Omental fat pad (tissue), 4 donors: Measurements from ENCODE around the gene ZNF627. TPM values are rescaled to one million over a fixed set of nuclear protein-coding genes. Genes with fewer than 3 reads are reported as not detected.
"Not testable (repeated sequence)": the region's sequence is repeated elsewhere in the genome, so short reads cannot be mapped to it uniquely, and the experiment has no call there.

ENCODE experiments used
- ATAC-seq: fragments of 150-250 bp; one replicate; pipeline ENCODE4 v1.9.1; 2016; ENCODE audit warnings: mild to moderate bottlenecking, moderate library complexity; ENCODE audit not compliant: low FRiP score
- DNase-seq: peaks from one replicate; pipeline ENCODE4 v3.0.0-alpha.2; 2019; ENCODE audit warnings: low spot score
- total RNA-seq, 4 donors: library from RNA; depleted of rRNA; stranded (reverse); fragments of >200 nt; gene quantifications; one replicate each; pipeline ENCODE4 v1.1.0, GENCODE V29; 2016
- TF ChIP-seq, protein P1 (sequence below), 3 donors: fragments of 450-650 bp; IDR thresholded peaks; one replicate each; pipeline ENCODE4 v1.5.1; 2016 to 2017; ENCODE audit warnings: antibody characterized with exemption in 3 of 3, mild to moderate bottlenecking in 3 of 3, moderate library complexity in 2 of 3

The ZNF627 gene
- total RNA-seq, 4 donors from 2014 or later: 5.4 to 12.1 (median 6.2) TPM

DNA sequence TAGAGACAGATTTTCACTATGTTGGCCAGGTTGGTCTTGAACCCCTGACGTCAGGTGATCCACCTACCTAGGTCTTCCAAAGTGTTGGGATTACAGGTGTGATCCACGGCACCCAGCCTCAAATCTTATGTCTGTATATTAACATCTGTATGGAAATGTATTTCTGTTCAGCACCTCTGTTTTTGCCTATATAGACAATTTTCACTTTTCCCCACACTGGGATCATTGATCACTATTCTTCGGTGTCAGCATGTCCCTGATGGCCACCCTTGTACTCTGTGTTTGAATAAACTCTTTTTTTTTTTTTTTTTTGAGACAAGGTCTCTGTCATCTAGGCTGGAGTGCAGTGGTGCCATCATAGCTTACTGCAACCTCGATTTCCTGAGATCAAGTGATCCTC is 3.2 kb upstream of the ZNF627 start:
- TF ChIP-seq, protein P1, sequence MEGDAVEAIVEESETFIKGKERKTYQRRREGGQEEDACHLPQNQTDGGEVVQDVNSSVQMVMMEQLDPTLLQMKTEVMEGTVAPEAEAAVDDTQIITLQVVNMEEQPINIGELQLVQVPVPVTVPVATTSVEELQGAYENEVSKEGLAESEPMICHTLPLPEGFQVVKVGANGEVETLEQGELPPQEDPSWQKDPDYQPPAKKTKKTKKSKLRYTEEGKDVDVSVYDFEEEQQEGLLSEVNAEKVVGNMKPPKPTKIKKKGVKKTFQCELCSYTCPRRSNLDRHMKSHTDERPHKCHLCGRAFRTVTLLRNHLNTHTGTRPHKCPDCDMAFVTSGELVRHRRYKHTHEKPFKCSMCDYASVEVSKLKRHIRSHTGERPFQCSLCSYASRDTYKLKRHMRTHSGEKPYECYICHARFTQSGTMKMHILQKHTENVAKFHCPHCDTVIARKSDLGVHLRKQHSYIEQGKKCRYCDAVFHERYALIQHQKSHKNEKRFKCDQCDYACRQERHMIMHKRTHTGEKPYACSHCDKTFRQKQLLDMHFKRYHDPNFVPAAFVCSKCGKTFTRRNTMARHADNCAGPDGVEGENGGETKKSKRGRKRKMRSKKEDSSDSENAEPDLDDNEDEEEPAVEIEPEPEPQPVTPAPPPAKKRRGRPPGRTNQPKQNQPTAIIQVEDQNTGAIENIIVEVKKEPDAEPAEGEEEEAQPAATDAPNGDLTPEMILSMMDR (IDR thresholded peaks at IDR 0.05): no peak
- DNase-seq (no peak), ATAC-seq (no peak)

DNA sequence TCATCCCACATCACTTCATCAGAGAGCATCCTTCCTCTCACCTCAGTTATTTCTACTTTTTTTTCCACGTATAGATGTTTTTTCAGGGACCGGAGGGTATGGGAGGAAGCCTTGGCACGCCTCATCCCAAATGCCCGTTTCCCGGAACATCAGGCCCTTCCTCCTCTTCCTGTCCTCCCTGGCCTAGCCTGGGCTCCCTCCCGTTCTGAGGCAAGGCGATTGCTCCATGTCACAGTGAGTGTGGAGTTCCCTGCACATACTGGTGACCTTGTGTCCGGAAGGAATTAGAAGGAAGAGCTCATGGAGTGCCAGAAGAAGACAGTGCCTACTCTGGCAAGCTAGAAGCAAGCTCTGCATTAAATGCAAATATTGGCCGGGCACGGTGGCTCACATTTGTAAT is 1.1 kb upstream of the ZNF627 start:
- TF ChIP-seq, protein P1 (IDR thresholded peaks at IDR 0.05): no peak
- ATAC-seq (no peak), DNase-seq (no peak)

DNA sequence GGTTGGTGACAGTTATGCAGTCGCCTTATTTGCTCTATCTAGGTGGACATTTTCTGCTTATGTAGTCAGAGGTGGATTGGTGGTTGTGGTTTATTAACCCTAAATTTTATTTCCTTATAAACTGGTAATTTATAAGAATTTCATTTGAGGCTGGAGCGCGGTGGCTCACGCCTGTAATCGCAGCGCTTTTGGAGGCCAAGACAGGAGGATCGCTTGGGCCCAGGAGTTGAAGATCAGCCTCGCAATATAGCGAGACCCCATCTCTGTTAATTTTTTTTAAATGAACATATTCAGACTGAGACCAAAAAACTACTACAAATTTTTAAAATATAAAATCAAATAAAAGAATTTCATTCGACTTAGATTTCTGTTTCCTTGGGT is 810 bp downstream of the ZNF627 start:
- TF ChIP-seq, protein P1 (IDR thresholded peaks at IDR 0.05): no peak
- ATAC-seq (no peak), DNase-seq (no peak)

DNA sequence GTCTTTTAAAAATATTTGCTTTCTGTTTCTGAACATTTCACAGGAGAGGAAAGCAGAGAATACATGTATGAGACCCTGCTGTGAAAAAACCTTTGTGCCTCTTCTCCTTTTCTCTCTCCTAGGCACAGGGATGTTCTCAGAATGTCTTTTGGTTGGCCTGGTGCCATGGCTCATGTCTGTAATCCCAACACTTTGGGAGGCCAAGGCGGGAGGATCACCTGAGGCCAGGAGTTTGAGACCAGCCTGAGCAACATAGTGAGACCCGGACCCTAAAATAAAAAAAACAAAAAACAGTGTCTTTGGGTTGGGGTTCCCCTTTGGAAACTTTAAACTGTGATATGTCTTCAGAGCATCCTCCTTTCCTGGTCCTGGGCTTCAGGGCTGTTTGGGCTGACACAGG is 1.5 kb downstream of the ZNF627 start:
- TF ChIP-seq, protein P1 (IDR thresholded peaks at IDR 0.05): no peak
- ATAC-seq (no peak), DNase-seq (no peak)

DNA sequence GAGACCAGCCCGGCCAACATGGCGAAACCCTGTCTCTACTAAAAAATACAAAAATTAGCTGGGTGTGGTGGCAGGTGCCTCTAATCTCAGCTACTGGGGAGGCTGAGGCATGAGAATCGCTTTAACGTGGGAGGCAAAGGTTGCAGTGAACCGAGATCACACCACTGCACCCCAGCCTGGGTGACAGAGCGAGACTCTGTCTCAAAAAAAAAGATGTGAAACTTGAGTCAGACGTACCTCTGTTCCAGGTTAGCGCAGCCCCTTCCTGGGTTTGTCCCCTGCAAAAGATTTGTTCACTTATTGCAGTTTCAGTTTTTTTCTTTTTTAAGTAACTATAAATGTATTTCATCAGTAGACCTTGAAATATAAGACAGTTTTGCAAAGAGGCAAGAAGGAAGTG is 2.4 kb downstream of the ZNF627 start:
- ATAC-seq: not testable (repeated sequence)

DNA sequence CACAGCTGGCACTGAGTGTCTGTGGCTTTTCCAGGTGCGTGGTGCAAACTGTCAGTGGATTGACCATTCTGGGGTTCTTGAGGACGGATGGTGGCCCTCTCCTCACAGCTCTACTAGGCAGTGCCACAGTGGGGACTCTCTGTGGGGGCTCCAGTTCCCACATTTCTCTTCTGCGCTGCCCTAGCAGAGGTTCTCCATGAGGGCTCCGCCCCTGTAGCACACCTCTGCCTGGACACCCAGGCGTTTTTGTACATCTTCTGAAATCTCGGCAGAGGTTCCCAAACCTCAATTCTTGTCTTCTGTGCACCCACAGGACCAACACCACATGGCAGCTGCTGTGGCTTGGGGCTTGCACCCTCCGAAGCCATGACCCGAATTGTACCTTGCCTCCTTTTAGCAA is 9.2 kb downstream of the ZNF627 start:
- DNase-seq (no peak), ATAC-seq (no peak)
- TF ChIP-seq, protein P1 (IDR thresholded peaks at IDR 0.05): no peak

More for the DNA sequence above, 2.4 kb downstream of the ZNF627 start:
- not testable (repeated sequence) for DNase-seq

DNA sequence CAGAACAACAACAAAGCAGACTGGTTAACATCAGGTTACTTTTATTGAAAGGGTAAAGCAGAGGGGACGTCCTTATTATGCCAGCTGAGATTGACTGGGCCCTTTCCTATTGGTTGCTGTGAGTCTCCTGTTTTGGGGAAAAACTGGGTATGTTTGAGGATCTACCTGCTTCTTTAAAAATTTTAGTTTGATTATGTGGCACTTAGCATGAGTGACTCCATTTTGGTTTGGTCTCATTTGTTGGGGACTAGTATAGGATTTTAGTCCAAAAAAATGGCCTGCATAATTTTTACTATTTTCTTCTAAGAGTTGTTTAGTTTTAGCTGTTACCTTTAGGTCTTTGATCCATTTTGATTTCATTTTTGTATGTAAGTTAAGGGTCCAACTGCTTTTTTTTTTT is 14.4 kb downstream of the ZNF627 start:
- TF ChIP-seq, protein P1 (IDR thresholded peaks at IDR 0.05): no peak

More for the DNA sequence above, 14.4 kb downstream of the ZNF627 start:
- no peak for ATAC-seq
- no peak for DNase-seq
